K562 (cell line): ENCODE measurements around the gene DCAF15. TPM values are rescaled to one million over a fixed set of nuclear protein-coding genes. Genes with fewer than 3 reads are reported as not detected.

Experiments
- BHLHE40 ChIP-seq: IDR thresholded peaks from 2 replicates; pipeline ENCODE4 v1.6.1; 2011; ENCODE audit warnings: low read length, improper control_type of control experiment
- EWSR1 ChIP-seq: fragments of 450-650 bp; IDR thresholded peaks from 2 replicates; pipeline ENCODE4 v1.6.1; 2018; ENCODE audit warnings: borderline replicate concordance, mild to moderate bottlenecking, low read depth, moderate library complexity; ENCODE audit not compliant: partially characterized antibody
- HSF4 ChIP-seq: fragments of 250-450 bp; sonication (Bioruptor Pico); IDR thresholded peaks from 2 replicates; pipeline ENCODE4 v2.1.2; 2022; ENCODE audit warnings: mild to moderate bottlenecking, moderate library complexity, borderline replicate concordance
- NCOR1 ChIP-seq: fragments of 450-650 bp; IDR thresholded peaks from 2 replicates; pipeline ENCODE4 v1.6.1; 2016; ENCODE audit warnings: mild to moderate bottlenecking, moderate library complexity
- NONO ChIP-seq, 2 experiments: fragments of 200-400 bp in 1 of 2; fragments of 450-650 bp in 1 of 2; formaldehyde crosslinking in 1 of 2; IDR thresholded peaks; 2 replicates each; pipeline ENCODE4 v1.6.1; 2017; ENCODE audit warnings: low read depth in 2 of 2, mild to moderate bottlenecking in 2 of 2, moderate library complexity in 2 of 2, low read length in 1 of 2
- SOX6 ChIP-seq: fragments of 450-650 bp; IDR thresholded peaks from 2 replicates; pipeline ENCODE4 v1.6.1; 2014; ENCODE audit warnings: mild to moderate bottlenecking
- ZC3H11A ChIP-seq: IDR thresholded peaks from 2 replicates; pipeline ENCODE4 v1.6.1; 2012; ENCODE audit warnings: low read depth, low read length, improper control_type of control experiment
- polyA plus RNA-seq, 8 experiments: library from polyadenylated mRNA; depleted of rRNA in 4 of 8; stranded (reverse) in 5 of 8; unstranded in 3 of 8; fragments of >200 nt; fragmentation: Nextera tagmentation in 2 of 8; fragmentation: Illumina TruSeq in 1 of 8; extraction: Ambion mirVana in 2 of 8; extraction: Trizol in 1 of 8; gene quantifications; 2 replicates each; pipeline versions ENCODE4 v1.2.1 to v1.2.3, GENCODE V29; 2011 to 2014; ENCODE audit warnings: inconsistent platforms in 1 of 8, missing spikeins in 1 of 8
- total RNA-seq, 7 experiments: library from RNA; depleted of rRNA in 6 of 7; stranded (reverse); fragments of >200 nt in 6 of 7; fragmentation: Illumina TruSeq in 2 of 7; extraction: Trizol in 2 of 7; gene quantifications; 2 replicates each; pipeline versions ENCODE4 v1.2.1 to v1.2.3, GENCODE V29; 2011 to 2021; ENCODE audit warnings: low replicate concordance in 1 of 7
- TF ChIP-seq, protein P1 (sequence below): sonication (generic); formaldehyde crosslinking; IDR thresholded peaks from 2 replicates; pipeline ENCODE4 v1.8.1; 2022; ENCODE audit warnings: missing genetic modification reagents
- TF ChIP-seq, protein P2 (sequence below): fragments of 450-650 bp; formaldehyde crosslinking; IDR thresholded peaks from 2 replicates; pipeline ENCODE4 v1.4.0; 2022; ENCODE audit warnings: missing genetic modification characterization
- TF ChIP-seq, protein P3 (sequence below): sonication (generic); formaldehyde crosslinking; IDR thresholded peaks from 2 replicates; pipeline ENCODE4 v1.8.1; 2023; ENCODE audit warnings: missing genetic modification reagents, mild to moderate bottlenecking, borderline replicate concordance
- TF ChIP-seq, protein P4 (sequence below), 2 experiments: fragments of 150-350 bp in 1 of 2; IDR thresholded peaks; 2 replicates each; pipeline ENCODE4 v1.6.1; 2012 to 2016; ENCODE audit warnings: low read depth in 2 of 2, low read length in 2 of 2, mild to moderate bottlenecking in 1 of 2, moderate library complexity in 1 of 2

Gene DCAF15
- total and polyA plus RNA-seq, 9 of the 15 experiments (the other 6 are each of a cell fraction or from before 2014, with no cell fraction given), result 0.17 to 68.5 (median 27.7) TPM

DNA sequence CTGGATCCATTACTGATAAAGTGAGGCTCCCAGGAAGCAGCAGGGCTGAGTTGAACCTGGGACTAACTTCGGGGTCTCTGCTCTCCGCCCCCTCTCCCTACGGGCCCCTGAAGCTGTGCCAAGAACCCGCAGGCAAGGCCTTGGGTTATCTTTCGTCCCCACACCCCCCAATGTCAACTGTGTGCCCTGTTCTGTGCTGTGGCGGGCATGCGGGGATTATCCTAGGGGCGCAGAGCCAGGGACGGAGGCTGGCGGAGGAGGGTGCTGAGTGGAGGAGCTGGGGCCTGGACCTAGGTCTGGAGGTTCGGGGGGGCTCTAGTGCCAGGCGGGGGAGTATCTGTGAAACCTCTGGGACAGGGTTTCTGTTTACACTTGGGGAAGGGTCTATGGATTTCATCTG is 27.4 kb downstream of the DCAF15 start (continued):
- TF ChIP-seq, protein P1, sequence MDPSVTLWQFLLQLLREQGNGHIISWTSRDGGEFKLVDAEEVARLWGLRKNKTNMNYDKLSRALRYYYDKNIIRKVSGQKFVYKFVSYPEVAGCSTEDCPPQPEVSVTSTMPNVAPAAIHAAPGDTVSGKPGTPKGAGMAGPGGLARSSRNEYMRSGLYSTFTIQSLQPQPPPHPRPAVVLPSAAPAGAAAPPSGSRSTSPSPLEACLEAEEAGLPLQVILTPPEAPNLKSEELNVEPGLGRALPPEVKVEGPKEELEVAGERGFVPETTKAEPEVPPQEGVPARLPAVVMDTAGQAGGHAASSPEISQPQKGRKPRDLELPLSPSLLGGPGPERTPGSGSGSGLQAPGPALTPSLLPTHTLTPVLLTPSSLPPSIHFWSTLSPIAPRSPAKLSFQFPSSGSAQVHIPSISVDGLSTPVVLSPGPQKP (CRISPR knock-in tag), result no peak
- TF ChIP-seq NONO (IDR thresholded peaks at IDR 0.05; ENCODE audit: low read depth in 2 of 2, low read length in 1 of 2) (no peak), HSF4 (CRISPR knock-in tag) (no peak), EWSR1 (no peak), BHLHE40 (no peak), ZC3H11A (no peak), SOX6 (no peak), NCOR1 (no peak)
- TF ChIP-seq, protein P2, sequence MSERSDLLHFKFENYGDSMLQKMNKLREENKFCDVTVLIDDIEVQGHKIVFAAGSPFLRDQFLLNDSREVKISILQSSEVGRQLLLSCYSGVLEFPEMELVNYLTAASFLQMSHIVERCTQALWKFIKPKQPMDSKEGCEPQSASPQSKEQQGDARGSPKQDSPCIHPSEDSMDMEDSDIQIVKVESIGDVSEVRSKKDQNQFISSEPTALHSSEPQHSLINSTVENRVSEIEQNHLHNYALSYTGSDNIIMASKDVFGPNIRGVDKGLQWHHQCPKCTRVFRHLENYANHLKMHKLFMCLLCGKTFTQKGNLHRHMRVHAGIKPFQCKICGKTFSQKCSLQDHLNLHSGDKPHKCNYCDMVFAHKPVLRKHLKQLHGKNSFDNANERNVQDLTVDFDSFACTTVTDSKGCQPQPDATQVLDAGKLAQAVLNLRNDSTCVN, result no peak
- TF ChIP-seq, protein P3, sequence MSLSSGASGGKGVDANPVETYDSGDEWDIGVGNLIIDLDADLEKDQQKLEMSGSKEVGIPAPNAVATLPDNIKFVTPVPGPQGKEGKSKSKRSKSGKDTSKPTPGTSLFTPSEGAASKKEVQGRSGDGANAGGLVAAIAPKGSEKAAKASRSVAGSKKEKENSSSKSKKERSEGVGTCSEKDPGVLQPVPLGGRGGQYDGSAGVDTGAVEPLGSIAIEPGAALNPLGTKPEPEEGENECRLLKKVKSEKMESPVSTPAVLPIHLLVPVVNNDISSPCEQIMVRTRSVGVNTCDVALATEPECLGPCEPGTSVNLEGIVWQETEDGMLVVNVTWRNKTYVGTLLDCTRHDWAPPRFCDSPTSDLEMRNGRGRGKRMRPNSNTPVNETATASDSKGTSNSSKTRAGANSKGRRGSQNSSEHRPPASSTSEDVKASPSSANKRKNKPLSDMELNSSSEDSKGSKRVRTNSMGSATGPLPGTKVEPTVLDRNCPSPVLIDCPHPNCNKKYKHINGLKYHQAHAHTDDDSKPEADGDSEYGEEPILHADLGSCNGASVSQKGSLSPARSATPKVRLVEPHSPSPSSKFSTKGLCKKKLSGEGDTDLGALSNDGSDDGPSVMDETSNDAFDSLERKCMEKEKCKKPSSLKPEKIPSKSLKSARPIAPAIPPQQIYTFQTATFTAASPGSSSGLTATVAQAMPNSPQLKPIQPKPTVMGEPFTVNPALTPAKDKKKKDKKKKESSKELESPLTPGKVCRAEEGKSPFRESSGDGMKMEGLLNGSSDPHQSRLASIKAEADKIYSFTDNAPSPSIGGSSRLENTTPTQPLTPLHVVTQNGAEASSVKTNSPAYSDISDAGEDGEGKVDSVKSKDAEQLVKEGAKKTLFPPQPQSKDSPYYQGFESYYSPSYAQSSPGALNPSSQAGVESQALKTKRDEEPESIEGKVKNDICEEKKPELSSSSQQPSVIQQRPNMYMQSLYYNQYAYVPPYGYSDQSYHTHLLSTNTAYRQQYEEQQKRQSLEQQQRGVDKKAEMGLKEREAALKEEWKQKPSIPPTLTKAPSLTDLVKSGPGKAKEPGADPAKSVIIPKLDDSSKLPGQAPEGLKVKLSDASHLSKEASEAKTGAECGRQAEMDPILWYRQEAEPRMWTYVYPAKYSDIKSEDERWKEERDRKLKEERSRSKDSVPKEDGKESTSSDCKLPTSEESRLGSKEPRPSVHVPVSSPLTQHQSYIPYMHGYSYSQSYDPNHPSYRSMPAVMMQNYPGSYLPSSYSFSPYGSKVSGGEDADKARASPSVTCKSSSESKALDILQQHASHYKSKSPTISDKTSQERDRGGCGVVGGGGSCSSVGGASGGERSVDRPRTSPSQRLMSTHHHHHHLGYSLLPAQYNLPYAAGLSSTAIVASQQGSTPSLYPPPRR (CRISPR knock-in tag), result no peak
- TF ChIP-seq, protein P4, sequence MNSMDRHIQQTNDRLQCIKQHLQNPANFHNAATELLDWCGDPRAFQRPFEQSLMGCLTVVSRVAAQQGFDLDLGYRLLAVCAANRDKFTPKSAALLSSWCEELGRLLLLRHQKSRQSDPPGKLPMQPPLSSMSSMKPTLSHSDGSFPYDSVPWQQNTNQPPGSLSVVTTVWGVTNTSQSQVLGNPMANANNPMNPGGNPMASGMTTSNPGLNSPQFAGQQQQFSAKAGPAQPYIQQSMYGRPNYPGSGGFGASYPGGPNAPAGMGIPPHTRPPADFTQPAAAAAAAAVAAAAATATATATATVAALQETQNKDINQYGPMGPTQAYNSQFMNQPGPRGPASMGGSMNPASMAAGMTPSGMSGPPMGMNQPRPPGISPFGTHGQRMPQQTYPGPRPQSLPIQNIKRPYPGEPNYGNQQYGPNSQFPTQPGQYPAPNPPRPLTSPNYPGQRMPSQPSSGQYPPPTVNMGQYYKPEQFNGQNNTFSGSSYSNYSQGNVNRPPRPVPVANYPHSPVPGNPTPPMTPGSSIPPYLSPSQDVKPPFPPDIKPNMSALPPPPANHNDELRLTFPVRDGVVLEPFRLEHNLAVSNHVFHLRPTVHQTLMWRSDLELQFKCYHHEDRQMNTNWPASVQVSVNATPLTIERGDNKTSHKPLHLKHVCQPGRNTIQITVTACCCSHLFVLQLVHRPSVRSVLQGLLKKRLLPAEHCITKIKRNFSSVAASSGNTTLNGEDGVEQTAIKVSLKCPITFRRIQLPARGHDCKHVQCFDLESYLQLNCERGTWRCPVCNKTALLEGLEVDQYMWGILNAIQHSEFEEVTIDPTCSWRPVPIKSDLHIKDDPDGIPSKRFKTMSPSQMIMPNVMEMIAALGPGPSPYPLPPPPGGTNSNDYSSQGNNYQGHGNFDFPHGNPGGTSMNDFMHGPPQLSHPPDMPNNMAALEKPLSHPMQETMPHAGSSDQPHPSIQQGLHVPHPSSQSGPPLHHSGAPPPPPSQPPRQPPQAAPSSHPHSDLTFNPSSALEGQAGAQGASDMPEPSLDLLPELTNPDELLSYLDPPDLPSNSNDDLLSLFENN (IDR thresholded peaks at IDR 0.05; ENCODE audit: low read depth in 2 of 2, low read length in 2 of 2), result no peak
